ENCODE measurements around the gene FSTL3.
A peak's percentile ranks its signal among the peaks of the same experiment; 100 is the strongest.
"Not testable (repeated sequence)": the region's sequence is repeated elsewhere in the genome, so short reads cannot be mapped to it uniquely, and the experiment has no call there.

The FSTL3 gene

GRCh38 chr19:682678-683320 is 6.6 kb downstream of the FSTL3 start:
- no peak for DNase-seq

GRCh38 chr19:685454-685931 is 9.3 kb downstream of the FSTL3 start:
- no peak for DNase-seq

GRCh38 chr19:686589-687297 is 10.6 kb downstream of the FSTL3 start:
- DNase-seq: no peak

GRCh38 chr19:687569-688166 is 11.5 kb downstream of the FSTL3 start:
- no peak for DNase-seq

- DNase-seq: no peak
These were observed 12.0 kb downstream of the FSTL3 start for GRCh38 chr19:688214-688613.

- DNase-seq: no peak
These were observed 12.8 kb downstream of the FSTL3 start for GRCh38 chr19:688992-689391.

- DNase-seq: no peak
These were observed 14.0 kb downstream of the FSTL3 start for GRCh38 chr19:690203-690602.

- DNase-seq: no peak
These were observed 18.5 kb downstream of the FSTL3 start for GRCh38 chr19:694481-695351.

- no peak for DNase-seq
These were observed 19.3 kb downstream of the FSTL3 start, which contains the start of gene PRSS57 for GRCh38 chr19:695352-695949. PRSS57 (minus strand) TSS chr19:695452; CDS start chr19:695430, 22 bp downstream.

GRCh38 chr19:698529-698928 is 22.3 kb downstream of the FSTL3 start:
- DNase-seq: not testable (repeated sequence)

GRCh38 chr19:699885-700284 is 23.7 kb downstream of the FSTL3 start:
- DNase-seq: not testable (repeated sequence)

- not testable (repeated sequence) for DNase-seq
These were observed 26.7 kb downstream of the FSTL3 start for GRCh38 chr19:702847-703246.

- DNase-seq: no peak
These were observed 27.1 kb downstream of the FSTL3 start for GRCh38 chr19:703329-703650.

- DNase-seq: peak; percentile 61 to 76
These were observed 27.7 kb downstream of the FSTL3 start for GRCh38 chr19:703651-704446.

- DNase-seq: no peak
These were observed 28.2 kb downstream of the FSTL3 start for GRCh38 chr19:704447-704741.

GRCh38 chr19:708154-709143 is 32.3 kb downstream of the FSTL3 start, which contains the start of gene PALM:
PALM (plus strand) TSS chr19:708935; CDS start chr19:709147, 212 bp downstream.
- DNase-seq: no peak

GRCh38 chr19:709196-709964 is 33.2 kb downstream of the FSTL3 start:
- DNase-seq: no peak

GRCh38 chr19:709965-710571 is 33.9 kb downstream of the FSTL3 start:
- DNase-seq: no peak

GRCh38 chr19:710767-711166 is 34.6 kb downstream of the FSTL3 start:
- DNase-seq: no peak
